ENCODE data around the gene GGCT. TPM values are rescaled to one million over a fixed set of nuclear protein-coding genes. Genes with fewer than 3 reads are reported as not detected.
A peak's percentile ranks its signal among the peaks of the same experiment; 100 is the strongest.
"Not testable (repeated sequence)": the region's sequence is repeated elsewhere in the genome, so short reads cannot be mapped to it uniquely, and the experiment has no call there.

Gene GGCT
- total RNA-seq, 4 donors from 2014 or later = 33.6 to 210 (median 130) TPM

DNA sequence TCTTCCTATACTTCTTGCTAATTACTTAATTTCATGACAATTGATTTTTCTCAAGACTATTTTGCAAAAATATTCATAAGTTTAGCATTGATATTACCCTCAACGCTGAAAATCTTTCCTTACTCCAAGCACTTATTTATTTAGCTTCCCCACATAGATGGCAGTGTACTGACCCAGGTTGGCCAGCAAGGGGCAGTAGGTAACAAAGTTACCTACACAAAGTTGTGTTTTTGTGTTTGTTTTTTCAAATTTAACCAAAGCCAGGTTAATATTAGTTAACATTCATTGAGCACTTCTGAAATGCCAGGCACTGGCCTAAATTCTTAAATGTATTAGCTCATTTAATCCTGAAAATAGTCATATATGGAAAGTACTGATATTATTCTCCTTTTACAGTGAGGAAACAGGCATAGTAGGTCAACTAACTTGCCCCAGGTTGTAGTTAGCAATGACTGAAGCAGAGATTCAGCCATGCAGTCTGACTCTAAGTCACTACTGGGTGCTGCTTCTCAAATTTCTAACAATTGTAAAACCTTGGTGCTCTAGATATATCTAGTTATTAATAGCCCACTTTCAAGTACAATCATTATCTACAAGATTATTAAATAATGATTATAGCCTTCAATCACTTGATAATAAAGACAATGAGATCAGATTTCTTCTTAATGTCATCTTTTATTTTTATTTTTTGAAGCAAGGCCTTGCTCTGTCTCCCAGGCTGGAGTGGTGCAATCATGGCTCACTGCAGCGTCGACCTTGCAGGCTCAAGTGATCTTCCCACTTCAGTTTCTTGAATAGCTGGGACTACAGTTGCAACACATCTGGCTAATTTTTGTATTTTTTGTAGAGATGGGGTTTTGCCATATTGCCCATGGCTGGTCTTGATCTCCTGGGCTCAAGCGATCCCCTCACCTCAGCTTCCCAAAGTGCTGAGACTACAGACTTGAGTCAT is 5.8 kb upstream of the GGCT start:
- ATAC-seq (ENCODE audit: low FRiP score) (no peak), DNase-seq (ENCODE audit: low spot score) (no peak)
- TF ChIP-seq, protein P1, sequence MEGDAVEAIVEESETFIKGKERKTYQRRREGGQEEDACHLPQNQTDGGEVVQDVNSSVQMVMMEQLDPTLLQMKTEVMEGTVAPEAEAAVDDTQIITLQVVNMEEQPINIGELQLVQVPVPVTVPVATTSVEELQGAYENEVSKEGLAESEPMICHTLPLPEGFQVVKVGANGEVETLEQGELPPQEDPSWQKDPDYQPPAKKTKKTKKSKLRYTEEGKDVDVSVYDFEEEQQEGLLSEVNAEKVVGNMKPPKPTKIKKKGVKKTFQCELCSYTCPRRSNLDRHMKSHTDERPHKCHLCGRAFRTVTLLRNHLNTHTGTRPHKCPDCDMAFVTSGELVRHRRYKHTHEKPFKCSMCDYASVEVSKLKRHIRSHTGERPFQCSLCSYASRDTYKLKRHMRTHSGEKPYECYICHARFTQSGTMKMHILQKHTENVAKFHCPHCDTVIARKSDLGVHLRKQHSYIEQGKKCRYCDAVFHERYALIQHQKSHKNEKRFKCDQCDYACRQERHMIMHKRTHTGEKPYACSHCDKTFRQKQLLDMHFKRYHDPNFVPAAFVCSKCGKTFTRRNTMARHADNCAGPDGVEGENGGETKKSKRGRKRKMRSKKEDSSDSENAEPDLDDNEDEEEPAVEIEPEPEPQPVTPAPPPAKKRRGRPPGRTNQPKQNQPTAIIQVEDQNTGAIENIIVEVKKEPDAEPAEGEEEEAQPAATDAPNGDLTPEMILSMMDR (IDR thresholded peaks at IDR 0.05) = peak in 2 of 3 donors; percentile 6 to 50

DNA sequence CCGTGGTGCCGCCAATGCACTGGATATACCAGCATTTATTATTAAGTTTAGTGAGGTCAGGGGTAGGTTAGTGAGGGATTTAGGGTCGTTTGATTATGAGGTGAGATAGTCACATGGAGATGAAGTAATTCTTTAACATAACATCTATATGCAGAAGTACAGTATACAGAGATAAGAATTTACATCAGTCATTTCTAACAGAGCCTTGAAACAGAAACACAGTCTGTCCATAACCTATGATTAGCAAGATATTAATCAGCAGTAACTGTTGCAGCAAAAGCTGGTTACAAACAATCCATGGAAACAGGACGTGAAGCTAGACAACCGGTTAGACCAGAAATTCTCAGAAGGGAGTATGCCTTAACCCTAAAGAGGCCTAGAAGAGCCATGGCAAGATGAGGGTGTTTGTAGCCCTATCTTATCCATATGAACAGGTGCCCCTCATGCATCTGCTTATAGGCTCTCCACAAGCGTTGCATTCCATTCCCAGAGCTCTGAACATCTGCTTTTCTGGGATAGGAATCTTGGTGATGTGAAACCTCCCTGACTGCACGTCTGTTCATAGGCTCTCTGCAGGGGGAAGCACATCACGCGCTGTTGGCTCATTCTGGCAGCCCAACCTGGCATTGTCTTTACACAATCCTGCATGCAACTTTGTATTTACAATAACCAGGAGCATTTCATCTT is 4.7 kb upstream of the GGCT start:
- ATAC-seq (ENCODE audit: low FRiP score); DNase-seq (ENCODE audit: low spot score): not testable (repeated sequence)

DNA sequence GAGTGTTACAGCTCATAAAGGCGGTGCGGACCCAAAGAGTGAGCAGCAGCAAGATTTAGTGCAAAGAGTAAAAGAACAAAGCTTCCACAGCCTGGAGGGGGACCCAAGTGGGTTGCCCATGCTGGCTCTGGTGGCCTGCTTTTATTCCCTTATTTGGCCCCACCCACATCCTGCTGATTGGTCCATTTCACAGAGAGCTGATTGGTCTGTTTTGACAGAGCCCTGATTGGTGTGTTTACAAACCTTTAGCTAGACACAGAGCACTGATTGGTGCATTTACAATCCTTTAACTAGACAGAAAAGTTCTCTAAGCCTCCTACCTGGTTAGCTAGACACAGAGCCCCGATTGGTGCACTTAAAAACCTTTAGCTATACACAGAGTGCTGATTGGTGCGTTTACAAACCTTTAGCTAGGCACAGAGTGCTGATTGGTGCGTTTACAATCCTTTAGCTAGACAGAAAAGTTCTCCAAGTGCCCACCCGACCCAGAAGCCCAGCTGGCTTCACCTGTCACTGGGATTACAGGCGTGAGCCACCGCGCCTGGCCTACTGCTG is 2.8 kb upstream of the GGCT start:
- ATAC-seq (ENCODE audit: low FRiP score); DNase-seq (ENCODE audit: low spot score): not testable (repeated sequence)

DNA sequence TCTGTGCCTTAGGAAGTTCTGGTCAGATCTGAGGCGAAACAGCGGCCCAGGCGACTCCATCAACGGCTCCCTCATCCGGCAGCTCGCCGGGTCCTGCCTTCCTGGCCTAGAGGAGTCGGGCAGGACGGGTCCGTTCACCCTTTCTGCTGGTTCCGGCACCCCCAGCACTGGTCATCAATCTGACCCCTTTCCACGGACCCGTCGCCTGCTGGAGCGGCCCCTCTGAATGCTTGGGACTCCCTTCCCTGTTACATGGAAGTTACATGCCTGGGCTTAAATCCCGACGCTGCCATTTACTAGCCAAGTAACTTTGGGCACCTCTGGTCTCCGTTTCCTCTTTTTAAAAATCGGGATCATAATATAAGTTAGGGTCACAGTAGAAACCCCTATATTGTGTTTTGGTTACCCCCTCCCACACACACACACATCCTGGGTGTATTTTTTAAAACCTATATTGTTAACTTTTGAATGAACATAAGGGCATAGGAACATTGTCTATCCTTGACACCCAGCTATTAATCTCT is 607 bp upstream of the GGCT start:
- DNase-seq (ENCODE audit: low spot score) = no peak
- ATAC-seq (ENCODE audit: low FRiP score) = peak; percentile 33

DNA sequence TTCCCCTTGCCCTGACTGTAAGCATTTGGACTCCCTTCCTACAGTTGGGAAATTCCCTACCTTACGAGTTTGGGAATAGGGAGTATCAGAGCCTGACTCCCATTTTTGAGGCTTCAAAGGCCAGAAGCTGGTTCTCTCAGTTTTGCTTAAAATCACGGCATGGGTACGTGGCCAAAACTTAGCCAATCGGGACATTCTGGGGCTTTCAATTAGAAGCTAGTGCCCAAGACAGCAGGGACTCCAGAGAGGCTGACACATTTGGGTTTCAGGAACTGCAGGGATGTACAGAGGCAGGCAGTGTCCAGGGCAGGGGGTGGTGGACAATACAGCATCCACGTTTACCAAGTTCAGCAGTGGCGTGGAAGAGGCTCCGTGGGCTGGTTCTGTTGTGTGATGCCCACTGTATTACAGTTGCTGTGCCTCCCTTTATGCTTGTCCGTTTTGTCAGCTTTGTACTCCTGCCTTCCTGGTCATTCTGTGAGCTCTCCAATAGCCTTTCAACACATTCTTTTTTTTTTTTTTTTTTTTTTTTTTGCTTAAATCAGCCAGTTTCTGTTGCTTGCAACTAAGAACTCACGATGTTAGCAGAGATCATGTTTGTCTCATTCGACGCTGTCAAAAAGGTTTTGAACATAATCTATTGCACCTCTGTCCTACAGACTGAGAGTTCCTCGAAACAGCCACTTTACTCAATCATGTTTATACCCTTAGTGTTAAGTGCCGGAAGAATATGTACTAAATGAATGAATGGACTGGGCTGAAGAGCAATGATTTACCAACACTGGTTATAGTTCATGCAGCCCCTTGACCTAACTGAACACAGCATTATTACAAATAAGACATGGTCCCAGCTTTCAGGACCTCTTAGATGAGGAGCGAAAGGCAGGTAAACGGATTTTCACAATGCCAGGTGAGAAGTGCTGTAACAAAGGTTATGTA is 1.1 kb downstream of the GGCT start:
- DNase-seq (ENCODE audit: low spot score) (no peak), ATAC-seq (ENCODE audit: low FRiP score) (no peak)

More for the DNA sequence above, 607 bp upstream of the GGCT start:
- TF ChIP-seq, protein P1 (IDR thresholded peaks at IDR 0.05) = no peak

DNA sequence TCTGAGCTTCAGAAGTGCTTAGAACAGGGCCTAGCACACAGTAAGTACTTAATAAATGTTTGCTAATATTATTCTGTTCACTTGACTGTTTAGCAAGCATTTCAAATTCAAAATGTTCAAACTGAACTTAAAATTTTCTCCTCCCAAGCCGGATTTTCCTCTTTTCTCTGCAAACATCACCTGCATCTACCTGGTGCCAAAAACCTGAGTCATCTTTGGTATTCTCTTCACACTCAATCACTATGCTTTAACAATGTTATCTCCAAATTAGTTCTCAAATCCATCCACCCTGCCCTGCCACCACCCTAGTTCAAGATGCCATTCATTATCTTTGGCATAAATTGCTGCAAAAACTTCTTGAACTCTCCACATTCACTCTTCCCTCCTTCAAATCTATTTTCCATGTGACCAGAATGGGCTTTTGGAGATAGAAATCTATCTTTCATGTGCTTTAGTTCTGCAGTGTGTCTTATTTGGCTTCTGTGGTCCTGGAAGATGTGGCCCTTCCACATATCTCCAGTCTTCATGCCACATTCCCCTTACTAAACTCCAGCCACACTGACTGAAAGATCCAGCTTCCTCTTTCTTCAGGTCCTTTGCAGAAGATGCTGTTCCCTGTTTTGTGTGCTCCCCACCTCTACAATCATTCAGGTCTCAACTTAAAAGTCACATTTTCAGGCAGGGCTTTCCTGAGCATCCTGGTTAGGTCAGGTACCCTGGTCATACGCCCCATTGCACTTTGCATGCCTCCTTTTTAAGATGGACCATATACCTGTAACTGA is 2.0 kb downstream of the GGCT start:
- ATAC-seq (ENCODE audit: low FRiP score) (no peak), DNase-seq (ENCODE audit: low spot score) (no peak)
- TF ChIP-seq, protein P1 (IDR thresholded peaks at IDR 0.05) = no peak

More for the DNA sequence above, 1.1 kb downstream of the GGCT start:
- TF ChIP-seq, protein P1 (IDR thresholded peaks at IDR 0.05) = no peak

DNA sequence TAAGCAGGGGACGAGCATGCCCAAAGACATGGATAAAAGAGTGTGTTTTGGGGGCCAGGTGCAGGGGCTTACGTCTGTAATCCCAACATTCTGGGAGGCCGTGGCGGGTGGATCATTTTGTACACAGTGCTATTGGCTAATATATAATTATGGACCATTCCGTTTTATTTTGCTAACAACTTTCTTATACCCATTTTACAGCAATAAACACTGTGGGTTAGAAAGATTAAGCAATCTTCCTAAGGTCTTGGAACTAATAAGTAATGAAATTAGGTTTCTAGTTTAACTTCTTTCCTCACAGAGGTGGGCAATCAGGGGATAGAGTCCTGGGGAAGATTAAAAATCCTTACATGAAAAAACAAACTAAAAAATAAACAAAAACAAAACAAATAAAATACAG is 3.4 kb downstream of the GGCT start:
- ATAC-seq (ENCODE audit: low FRiP score) = no peak
- TF ChIP-seq, protein P1 (IDR thresholded peaks at IDR 0.05) = no peak
- no peak for DNase-seq (ENCODE audit: low spot score)
